IPS DF 4.7 (cell line): ENCODE measurements around the gene REN.

Source experiments
- DNase-seq: peaks from one replicate; pipeline ENCODE4 v3.0.0-alpha.2; 2013; ENCODE audit warnings: low spot score; ENCODE audit errors: extremely low read depth

REN gene

GRCh38 chr1:204154568-204155255 is 11.4 kb downstream of the REN start:
- no peak for DNase-seq

DNA sequence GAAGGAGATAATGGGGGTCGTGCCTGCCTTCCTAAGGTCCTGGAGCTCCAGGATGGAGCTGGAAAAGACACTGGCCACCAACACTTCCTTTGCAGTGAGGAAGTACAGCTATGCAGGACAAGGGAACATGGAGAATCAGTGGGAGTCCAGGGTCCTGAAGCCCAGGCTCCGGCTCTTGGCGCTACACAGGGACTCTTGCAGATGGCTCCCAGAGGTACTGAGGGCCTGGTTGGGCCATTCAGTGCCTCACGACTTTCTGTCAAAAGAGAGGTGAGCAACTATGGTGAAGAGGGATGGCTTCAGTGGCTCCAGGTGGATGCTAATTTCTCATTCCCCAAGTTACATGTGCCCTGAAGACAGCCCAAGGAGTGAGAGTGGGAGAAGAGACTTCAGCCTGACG is 12.5 kb downstream of the REN start:
- no peak for DNase-seq

- no peak for DNase-seq
Observed at GRCh38 chr1:204152310-204153044, 13.7 kb downstream of the REN start.

- no peak for DNase-seq
Observed at GRCh38 chr1:204151552-204152309, 14.4 kb downstream of the REN start, which contains the start of gene ETNK2. TSS of gene ETNK2 (minus strand) at chr1:204152044. CDS start at chr1:204151852, 192 bp downstream.

DNA sequence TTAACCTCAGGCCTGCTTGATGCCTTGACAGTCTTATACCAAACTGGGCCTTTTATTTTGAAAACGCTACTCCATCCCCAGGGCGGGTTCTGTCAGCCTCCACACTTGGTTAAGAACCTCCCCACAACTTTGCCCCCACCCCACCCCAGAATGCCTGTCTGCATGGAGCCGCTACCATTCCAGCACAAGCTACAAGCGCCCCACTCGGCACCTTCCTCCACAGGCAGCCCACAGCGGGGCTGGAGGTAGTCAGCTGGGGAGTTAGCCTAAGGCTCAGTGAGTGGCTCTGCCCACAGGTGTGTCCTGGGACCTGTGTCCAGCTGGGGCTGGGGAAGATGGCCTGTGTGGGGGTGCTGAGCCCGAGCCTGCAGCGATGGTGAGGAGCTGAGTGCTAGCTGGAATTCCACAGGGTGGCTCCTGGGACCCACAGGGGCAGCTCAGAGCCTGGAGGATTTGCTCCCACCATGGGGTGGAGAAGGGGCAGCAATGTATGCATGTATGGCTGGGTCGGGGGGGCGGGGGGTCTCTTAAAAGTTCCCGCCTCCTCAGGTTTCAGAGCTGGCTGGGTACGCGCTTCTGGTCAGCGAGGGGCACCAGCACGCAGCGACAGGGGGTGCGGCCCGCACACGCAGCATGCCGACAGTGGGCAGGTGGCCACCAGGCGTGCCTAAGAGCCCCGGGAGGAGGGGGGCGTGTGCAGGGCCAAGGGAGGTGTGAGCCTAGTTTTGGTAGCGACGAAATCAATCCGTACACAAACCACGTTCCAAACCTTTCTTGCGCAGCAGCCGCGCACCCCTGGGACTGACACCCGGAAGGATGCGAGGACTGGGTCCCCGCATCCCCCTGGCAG is 15.2 kb downstream of the REN start:
- no peak for DNase-seq

DNA sequence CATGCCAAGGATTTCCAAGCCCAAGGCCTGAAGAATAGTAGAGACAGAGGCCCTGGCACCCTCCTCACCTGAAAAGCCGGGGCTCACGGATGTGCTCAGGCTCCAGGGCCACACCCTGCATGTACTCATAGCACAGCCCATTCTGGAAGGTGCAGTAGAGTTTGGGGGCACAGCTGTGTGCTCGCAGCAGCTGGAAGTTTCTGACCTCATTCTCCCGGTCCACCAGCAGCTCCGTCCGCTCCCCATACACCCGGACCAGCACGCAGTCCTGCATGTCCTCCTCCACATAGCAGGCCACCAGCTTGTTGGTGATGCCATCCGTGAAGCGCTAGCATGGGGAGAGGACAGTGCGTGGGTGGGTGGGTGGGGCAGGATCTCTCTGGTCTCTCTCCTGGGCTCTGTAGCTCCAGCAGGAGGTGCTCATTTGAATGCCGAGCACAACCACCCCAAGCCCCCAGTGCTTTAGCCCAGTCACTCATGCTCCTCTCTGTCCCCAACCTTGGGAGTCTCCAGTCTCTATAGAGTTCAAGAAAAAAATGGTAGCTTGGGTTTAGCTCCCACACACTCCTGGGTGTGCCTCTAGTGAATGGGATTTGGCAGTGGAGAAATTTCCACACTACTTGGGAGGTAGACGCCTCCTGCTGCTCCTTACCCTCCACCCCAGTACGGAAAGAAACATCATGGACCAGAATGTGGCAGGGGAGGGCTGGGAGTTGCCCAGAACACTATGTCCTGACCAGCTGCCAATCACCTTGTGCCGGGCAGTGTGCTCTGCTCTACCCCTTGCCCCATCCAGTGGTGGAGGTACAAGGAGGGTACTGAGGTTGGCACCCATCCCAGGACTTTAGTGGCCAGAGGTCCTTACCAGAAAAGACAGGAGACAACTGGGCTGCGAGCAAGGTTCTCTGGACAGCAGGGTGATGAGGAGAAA is 16.2 kb downstream of the REN start:
- no peak for DNase-seq

- no peak for DNase-seq
Observed at GRCh38 chr1:204149107-204149506, 17.0 kb downstream of the REN start.

DNA sequence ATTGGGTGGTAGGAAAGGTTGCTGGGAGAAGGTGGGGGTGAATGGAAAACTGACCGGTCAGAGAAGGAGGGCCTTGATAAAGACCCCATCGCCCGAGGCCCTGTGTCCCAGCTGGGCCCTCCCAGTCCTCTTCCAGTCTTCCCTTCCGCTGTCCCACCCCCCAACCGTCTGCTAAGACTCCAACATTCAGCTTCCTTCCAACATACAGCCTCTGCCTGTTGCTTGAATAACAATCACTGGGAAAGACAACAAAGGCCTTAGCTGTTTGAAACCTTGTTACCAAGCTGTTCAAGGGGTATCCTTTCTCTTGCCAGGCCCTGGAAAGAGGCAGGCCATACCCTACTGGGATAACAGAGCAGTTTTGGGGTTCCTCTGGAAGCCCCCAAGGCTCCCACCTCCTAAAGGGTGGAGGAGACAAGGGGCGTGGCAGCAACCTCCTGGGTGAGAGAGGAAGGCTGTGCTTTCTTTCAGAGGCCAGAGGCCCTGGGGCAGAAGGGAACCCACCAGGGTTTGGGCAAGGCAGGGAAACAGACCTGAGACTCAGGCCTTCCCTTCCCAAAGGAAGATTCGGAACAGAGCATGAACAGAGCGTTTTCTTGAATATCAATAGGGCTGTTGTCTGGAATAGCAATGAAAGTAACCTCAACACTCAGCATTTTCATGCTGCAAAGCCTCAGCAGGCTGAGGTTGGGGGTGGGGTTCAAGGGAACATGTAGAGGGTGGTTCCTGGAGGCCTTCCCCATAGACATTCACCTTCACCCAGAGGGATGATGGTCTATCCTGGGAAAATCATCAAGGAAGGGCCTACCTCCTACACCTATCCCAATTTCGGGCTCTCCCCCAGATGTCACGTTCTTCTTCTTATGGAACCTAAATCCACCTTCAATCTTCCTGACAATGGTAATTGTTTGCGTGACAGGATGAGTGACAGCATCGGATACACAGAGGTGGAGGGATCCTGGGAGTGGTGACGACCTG is 18.4 kb downstream of the REN start:
- DNase-seq, result no peak

DNA sequence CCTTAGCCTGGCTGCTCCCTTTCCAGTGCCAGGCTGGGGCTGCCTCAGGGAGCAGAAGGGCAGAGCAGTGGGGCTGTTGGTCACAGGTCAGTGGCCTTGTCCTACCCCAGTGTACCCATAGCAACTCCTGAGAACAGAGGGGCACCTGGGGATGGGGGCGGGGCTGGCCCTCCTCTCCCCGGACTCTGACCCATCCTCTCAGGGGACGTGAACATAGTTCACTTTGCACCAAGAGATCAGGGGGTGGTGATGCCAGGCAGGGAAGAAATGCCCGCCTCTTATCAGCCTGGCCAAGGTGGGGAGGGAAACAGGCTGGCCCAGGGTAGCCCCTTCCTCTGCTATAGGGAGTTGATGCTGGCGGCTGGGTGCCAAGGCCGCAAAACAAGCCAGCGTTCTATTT is 19.2 kb downstream of the REN start:
- DNase-seq, result no peak

DNA sequence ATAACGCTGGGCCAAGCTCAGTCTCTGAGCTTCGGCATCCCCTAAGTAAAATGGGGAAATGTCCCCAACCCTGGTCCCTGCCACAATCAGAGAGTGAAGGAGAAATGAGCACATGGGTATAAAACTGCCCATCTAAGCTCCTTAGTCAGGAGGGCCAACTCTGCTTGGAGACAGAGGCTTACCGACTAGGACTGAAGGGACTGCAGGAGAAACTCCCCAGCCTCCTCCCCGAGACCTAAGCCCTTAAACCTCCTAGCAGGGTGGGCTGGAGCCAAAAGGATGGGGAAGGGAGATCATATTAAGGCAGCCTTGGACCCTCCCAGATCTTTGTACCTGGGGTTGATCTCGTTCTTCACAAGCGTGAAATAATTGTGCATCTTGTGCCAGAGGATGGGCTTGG is 19.8 kb downstream of the REN start:
- DNase-seq, result no peak

- no peak for DNase-seq
Observed at GRCh38 chr1:204145033-204145504, 21.1 kb downstream of the REN start.

DNA sequence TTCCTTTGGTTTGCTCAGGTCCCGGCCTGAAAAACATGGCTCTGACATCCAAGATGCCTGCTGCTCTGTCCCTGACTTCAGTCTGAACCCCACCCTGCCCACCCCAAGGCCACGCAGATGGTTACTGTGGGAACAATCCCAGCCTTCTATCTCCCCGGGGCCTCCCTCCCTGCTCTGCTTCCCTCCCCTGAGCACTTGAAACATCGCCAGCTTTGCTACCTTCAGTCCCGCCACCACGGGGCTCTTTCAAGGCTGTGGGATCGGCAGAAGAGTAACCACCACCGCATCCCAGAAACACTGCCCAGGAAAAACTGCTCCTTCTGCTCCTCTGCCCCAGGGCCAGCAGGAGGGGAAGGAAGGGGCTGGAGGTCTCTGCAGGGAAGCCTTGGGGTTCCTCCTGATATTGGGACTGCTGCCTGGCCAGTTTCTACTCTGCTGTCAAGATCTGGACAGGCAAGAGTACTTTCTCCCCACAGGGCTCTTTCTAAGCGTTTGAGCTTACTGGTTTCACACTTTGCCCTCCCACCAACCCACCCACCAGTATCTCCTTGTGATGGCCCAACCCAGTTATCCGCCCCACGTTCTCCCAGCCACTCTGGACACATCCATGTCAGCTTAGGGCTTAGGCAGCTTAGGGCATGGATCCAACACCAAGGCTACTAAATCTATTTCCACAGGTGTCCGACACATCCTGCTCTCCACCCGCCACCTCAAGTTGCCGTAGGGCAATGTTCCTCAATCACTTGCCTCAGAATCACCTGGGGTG is 22.7 kb downstream of the REN start:
- no peak for DNase-seq

GRCh38 chr1:204142032-204142974 is 23.8 kb downstream of the REN start:
- DNase-seq, result no peak

DNA sequence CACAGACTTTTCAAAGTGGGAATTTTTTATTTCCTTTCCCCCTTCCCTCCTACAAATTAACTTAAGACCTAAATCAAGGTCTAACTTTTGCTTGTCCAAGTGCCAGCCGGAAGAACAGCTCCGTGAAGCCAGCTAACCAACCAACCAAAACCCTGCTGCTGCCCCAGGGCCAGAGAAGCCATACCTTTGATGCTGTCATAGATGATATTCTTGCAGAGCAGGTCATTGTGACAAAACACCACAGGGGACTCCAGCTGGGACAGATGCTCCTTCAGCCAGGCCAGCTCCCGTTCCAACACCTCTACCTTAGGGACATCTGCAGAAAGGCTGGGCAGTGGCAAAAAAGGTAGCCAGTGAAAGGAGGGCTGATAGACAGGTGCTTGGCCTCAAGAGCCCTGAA is 25.0 kb downstream of the REN start:
- DNase-seq, result no peak

DNA sequence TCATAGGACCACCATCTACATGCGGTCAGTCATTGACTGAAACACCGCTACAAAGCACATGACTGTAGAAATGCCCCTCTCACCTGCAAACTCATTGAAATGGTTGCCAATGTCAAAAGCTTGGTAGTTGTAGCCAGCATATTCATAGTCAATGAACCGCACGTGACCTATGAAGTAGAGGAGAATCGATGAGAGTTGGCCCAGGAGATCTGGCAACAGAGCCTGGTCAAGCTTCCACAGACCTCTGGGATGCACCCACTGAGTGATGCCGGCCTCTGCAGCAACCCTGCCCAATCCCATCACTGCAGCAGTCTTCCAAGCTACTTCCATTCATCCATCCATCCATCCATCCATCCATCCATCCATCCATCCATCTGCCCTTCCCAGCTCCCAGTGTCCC is 26.2 kb downstream of the REN start:
- no peak for DNase-seq

DNA sequence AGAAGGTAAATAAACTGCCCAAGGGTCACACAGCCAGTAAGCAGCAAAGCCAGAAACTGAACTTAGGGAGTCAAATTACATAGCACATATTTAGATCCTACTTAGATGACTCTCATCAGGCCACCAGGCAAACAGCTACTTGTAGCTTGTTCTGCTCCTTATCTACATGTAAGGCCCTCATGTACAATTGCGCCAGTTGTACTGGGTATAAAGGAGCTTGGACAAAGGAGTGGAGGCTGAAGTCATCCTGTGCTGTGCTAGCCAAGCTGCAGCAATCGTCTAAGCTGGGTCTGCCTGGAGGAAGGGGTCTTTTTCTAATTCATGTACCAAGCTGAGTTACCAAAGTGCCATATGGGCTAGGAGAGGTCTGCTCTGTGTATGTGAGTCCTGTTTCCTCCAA is 27.0 kb downstream of the REN start:
- DNase-seq, result no peak

GRCh38 chr1:204136814-204137213 is 29.3 kb downstream of the REN start:
- DNase-seq, result no peak
